ENCODE measurements around the gene CNTN4. TPM values are rescaled to one million over a fixed set of nuclear protein-coding genes. Genes with fewer than 3 reads are reported as not detected.

CNTN4 gene
- total RNA-seq, 1 donor = under 0.01 TPM

DNA sequence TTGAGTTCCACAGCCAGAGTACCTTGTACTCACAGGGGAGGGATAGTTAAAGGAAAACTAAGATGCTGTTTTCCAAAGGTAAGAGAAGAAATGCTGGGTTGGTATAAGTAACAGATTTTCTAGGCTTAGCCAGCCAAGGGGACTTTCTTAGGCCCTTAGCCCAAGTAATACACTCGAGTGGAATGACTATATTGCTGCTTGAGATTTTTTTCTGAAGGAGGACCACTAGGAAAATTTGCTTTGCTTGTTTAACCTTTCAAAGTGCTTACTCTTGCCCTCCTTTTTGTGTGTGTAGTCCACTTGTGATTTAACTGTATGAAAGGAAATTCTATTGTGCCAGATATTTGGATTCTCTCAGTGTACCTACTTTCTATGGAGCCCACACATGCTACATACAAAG lies 961.0 kb downstream of the CNTN4 start:
- H3K79me2 ChIP-seq (ENCODE audit: insufficient read depth, low read length) = no peaks in the 10 kb centered on the region
- H3K27me3 ChIP-seq (ENCODE audit: insufficient read depth, low read length) = no peaks in the 10 kb centered on the region
- no peaks in the 10 kb centered on the region for H4K20me1 ChIP-seq (ENCODE audit: insufficient read depth, low read length)
- H3K9me3 ChIP-seq (ENCODE audit: low read depth, low read length) = no peaks in the 10 kb centered on the region
- H2AFZ ChIP-seq (ENCODE audit: low read length) = no peak overlapping the region
- DNase-seq (ENCODE audit: insufficient read length, low spot score, missing footprints) = peak; percentile 58
- H3K27ac ChIP-seq (ENCODE audit: low read depth, low read length) = no peak overlapping the region
- H3K4me1 ChIP-seq (ENCODE audit: insufficient read depth, low read length) = no peaks in the 10 kb centered on the region
- no peaks in the 10 kb centered on the region for H3K36me3 ChIP-seq (ENCODE audit: insufficient read depth, low read length)
- H3K4me3 ChIP-seq (ENCODE audit: insufficient read depth, low read length) = no peak overlapping the region
- H3K4me2 ChIP-seq (ENCODE audit: insufficient read depth, low read length) = no peak overlapping the region
- TF ChIP-seq CTCF (IDR thresholded peaks at IDR 0.05; ENCODE audit: extremely low read depth, low read depth, low read length) = no peak

DNA sequence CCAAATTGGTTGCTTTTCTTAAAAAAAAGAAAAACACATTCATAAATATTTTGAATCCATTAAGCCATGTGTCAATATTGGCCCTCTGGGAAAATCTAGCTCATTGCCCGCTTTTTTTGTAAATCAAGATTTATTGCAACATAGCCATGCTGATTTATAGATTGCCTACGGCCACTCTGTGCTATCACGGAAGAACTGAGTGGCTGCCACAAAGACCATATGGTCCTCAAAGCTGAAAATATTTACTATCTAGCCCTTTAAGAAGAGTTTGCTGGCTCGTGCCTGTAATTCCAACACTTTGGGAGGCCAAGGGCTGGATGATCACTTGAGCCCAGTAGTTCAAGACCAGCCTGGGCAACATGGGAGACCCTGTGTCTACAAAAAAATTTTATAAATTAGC lies 965.6 kb downstream of the CNTN4 start:
- Histone ChIP-seq H3K27me3 (ENCODE audit: insufficient read depth, low read length) (no peaks in the 10 kb centered on the region), H4K20me1 (ENCODE audit: insufficient read depth, low read length) (no peaks in the 10 kb centered on the region), H3K79me2 (ENCODE audit: insufficient read depth, low read length) (no peaks in the 10 kb centered on the region), H2AFZ (ENCODE audit: low read length) (no peak overlapping the region), H3K36me3 (ENCODE audit: insufficient read depth, low read length) (no peaks in the 10 kb centered on the region), H3K4me2 (ENCODE audit: insufficient read depth, low read length) (no peak overlapping the region), H3K9me3 (ENCODE audit: low read depth, low read length) (no peaks in the 10 kb centered on the region), H3K4me1 (ENCODE audit: insufficient read depth, low read length) (no peaks in the 10 kb centered on the region), H3K4me3 (ENCODE audit: insufficient read depth, low read length) (no peak overlapping the region), H3K27ac (ENCODE audit: low read depth, low read length) (no peak overlapping the region)
- TF ChIP-seq CTCF (IDR thresholded peaks at IDR 0.05; ENCODE audit: extremely low read depth, low read depth, low read length) = no peak
- DNase-seq (ENCODE audit: insufficient read length, low spot score, missing footprints) = peak; percentile 19

DNA sequence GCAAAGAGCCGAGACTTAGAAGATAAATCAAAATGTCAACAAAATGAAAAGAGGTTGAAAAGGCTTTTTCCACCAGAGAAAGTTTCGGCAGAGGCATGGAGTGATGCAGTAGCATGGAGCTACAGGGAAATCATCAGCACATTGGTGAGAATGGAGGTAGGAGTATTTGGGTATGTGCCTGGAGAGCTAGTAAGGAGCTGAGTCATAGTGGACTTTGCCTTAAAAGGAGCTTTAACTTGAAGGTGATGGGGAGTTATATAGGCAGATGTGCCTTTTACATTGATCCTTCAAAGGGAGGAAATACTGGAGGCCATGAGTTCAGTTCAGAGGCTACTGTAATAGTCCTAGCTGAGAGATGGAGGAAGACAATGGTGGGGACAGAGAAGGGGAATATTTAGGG lies 967.2 kb downstream of the CNTN4 start:
- Histone ChIP-seq H2AFZ (ENCODE audit: low read length) (no peak overlapping the region), H3K4me3 (ENCODE audit: insufficient read depth, low read length) (no peak overlapping the region), H3K27me3 (ENCODE audit: insufficient read depth, low read length) (no peaks in the 10 kb centered on the region), H4K20me1 (ENCODE audit: insufficient read depth, low read length) (no peaks in the 10 kb centered on the region), H3K4me2 (ENCODE audit: insufficient read depth, low read length) (no peak overlapping the region), H3K4me1 (ENCODE audit: insufficient read depth, low read length) (no peaks in the 10 kb centered on the region), H3K79me2 (ENCODE audit: insufficient read depth, low read length) (no peaks in the 10 kb centered on the region), H3K9me3 (ENCODE audit: low read depth, low read length) (no peaks in the 10 kb centered on the region), H3K27ac (ENCODE audit: low read depth, low read length) (no peak overlapping the region), H3K36me3 (ENCODE audit: insufficient read depth, low read length) (no peaks in the 10 kb centered on the region)
- DNase-seq (ENCODE audit: insufficient read length, low spot score, missing footprints) = peak; percentile 26
- TF ChIP-seq CTCF (IDR thresholded peaks at IDR 0.05; ENCODE audit: extremely low read depth, low read depth, low read length) = no peak

DNA sequence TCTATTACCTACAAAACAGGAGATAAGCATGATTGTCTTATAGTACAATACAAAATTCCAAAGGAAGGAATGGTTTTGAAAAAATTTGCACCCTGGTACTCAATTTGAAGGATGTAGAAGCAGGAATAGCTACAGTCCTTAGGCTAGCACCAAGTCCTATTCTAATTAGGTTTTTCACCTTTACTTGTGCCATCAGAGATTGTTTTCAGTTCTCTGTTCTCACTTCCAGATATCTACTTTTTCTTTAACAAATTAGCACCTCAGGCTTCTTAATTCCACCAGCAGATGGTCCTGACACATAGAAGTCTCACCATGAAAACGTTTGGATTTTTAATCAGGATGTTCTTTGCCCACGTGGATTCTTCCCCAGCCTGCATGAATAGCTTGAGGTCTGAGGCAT lies 967.7 kb downstream of the CNTN4 start:
- no peak for DNase-seq (ENCODE audit: insufficient read length, low spot score, missing footprints)
- Histone ChIP-seq H3K27ac (ENCODE audit: low read depth, low read length) (no peak overlapping the region), H4K20me1 (ENCODE audit: insufficient read depth, low read length) (no peaks in the 10 kb centered on the region), H3K4me1 (ENCODE audit: insufficient read depth, low read length) (no peaks in the 10 kb centered on the region), H3K27me3 (ENCODE audit: insufficient read depth, low read length) (no peaks in the 10 kb centered on the region), H3K4me2 (ENCODE audit: insufficient read depth, low read length) (no peak overlapping the region), H3K4me3 (ENCODE audit: insufficient read depth, low read length) (no peak overlapping the region), H2AFZ (ENCODE audit: low read length) (no peak overlapping the region), H3K79me2 (ENCODE audit: insufficient read depth, low read length) (no peaks in the 10 kb centered on the region), H3K9me3 (ENCODE audit: low read depth, low read length) (no peaks in the 10 kb centered on the region), H3K36me3 (ENCODE audit: insufficient read depth, low read length) (no peaks in the 10 kb centered on the region)
- TF ChIP-seq CTCF (IDR thresholded peaks at IDR 0.05; ENCODE audit: extremely low read depth, low read depth, low read length) = no peak

Measured in osteoblast (primary cell).